GM18951 (cell line): ENCODE results near the gene STK11IP.

ENCODE experiments used
- POLR2A ChIP-seq: IDR thresholded peaks from 4 replicates; pipeline ENCODE4 v1.6.1; 2011; ENCODE audit warnings: mild to moderate bottlenecking; ENCODE audit not compliant: insufficient read length, insufficient read depth; ENCODE audit errors: extremely low read depth
- in situ Hi-C: fragments of 300-500 bp; cut with MboI; formaldehyde crosslinking; loops from one replicate; pipeline ENCODE4 v1.12.0; 2022; ENCODE audit warnings: low sequenced_read_pairs, mixed read lengths, inconsistent platforms; ENCODE audit not compliant: unreplicated experiment

STK11IP gene

GRCh38 chr2:219625179-219625578 lies 27.5 kb downstream of the STK11IP start:
- in situ Hi-C loops = no loop called here
- no peak for TF ChIP-seq POLR2A

GRCh38 chr2:219626540-219626939 lies 28.9 kb downstream of the STK11IP start:
- in situ Hi-C loops = no loop called here
- no peak for TF ChIP-seq POLR2A

GRCh38 chr2:219627103-219628100 lies 29.7 kb downstream of the STK11IP start, which contains the start of gene SLC4A3:
TSS of gene SLC4A3 (plus strand) at chr2:219627630. CDS start at chr2:219627993, 363 bp downstream.
- in situ Hi-C loops = no loop called here
- TF ChIP-seq POLR2A = no peak

GRCh38 chr2:219628235-219628985 lies 30.8 kb downstream of the STK11IP start:
- TF ChIP-seq POLR2A = no peak
- in situ Hi-C loops = no loop called here

GRCh38 chr2:219628986-219629901 lies 31.6 kb downstream of the STK11IP start:
- in situ Hi-C loops = no loop called here

GRCh38 chr2:219629976-219630695 lies 32.5 kb downstream of the STK11IP start:
- in situ Hi-C loops = no loop called here
- no peak for TF ChIP-seq POLR2A

More at GRCh38 chr2:219628986-219629901, 31.6 kb downstream of the STK11IP start:
- TF ChIP-seq POLR2A = no peak

GRCh38 chr2:219630770-219631405 lies 33.2 kb downstream of the STK11IP start:
- in situ Hi-C loops = no loop called here
- no peak for TF ChIP-seq POLR2A

- no peak for TF ChIP-seq POLR2A
- in situ Hi-C loops = no loop called here
These were observed 33.8 kb downstream of the STK11IP start for GRCh38 chr2:219631406-219631891.

- TF ChIP-seq POLR2A = no peak
- in situ Hi-C loops = no loop called here
These were observed 34.5 kb downstream of the STK11IP start for GRCh38 chr2:219631904-219632759.

- in situ Hi-C loops = no loop called here
- TF ChIP-seq POLR2A = no peak
These were observed 35.1 kb downstream of the STK11IP start for GRCh38 chr2:219632760-219633105.
